ENCODE data around the gene CRTC1.
"Not testable (repeated sequence)": the region's sequence is repeated elsewhere in the genome, so short reads cannot be mapped to it uniquely, and the experiment has no call there.

Gene CRTC1

DNA sequence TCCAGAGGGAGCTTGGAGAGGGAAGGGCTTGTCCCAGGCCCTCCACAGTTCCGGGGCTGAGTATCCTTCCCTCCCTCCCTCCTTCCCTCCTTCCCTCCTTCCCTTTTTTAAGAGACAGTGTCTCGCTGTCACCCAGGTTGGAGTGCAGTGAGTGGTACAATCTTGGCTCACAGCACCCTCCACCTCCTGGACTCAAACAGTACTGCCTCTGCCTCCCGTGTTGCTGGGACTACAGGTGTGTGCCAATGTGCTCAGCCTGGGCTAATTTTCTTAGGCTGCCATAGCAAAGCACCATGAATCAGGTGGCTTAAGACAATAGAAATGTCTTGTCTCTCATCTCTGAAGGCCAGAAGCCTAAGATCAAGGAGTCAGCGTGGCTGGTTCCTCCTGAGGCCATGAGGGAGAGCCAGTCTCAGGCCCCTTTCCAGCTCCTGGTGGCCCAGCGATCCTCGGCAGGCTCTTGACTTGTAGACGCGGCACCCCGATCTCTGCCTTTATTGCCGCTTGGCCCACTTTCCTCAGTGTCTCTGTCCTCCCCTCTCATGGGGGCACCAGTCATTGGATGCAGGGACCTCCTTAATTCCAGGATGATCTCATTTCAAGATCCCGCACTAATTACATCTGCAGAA, 47.5 kb downstream of the CRTC1 start:
- DNase-seq (ENCODE audit: low spot score) = peak; percentile 28

DNA sequence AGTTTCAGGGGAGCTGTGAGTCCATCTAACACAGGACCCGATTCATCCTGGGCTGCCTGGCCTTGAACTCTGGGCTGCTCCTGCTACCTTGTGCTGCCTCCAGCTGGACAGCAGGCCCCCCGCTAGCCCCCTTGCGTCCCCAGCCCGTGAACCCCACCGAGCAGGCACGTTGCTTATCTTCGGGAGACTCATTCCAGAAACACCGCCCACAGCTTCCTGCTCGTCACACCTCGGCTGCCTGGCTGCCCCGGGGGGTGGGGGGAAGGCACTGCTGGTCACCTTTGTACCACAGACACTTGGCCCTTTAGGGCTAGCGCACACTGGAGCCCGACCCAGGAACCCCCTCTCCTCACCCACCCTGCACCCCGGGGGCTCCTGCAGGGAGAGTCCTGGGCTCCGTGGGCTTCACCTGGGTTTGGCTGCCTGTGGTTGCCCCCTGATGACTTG, 48.1 kb downstream of the CRTC1 start:
- no peak for DNase-seq (ENCODE audit: low spot score)

DNA sequence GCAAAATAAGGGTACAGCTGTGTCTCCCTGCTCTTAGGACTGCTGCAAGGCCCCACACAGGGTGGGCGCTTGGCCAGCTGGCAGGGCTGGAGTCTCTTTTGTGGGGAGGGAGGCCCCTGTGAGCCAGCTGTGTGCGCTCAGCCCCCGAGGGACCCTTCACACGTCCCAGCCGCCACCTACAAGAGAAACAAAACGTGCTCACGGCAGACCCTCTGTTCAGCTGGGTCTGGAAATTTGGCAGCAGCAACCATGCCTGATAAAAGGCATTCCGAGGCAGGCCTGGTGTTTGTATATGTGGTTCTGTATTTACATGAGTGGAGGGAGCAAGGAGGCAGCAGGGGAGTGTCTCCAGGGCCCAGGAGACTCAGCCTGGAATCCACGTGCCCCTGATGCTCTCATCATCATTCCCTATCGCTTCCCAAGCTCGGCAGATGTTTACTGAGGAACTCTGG, 49.7 kb downstream of the CRTC1 start:
- peak; percentile 34 for DNase-seq (ENCODE audit: low spot score)

DNA sequence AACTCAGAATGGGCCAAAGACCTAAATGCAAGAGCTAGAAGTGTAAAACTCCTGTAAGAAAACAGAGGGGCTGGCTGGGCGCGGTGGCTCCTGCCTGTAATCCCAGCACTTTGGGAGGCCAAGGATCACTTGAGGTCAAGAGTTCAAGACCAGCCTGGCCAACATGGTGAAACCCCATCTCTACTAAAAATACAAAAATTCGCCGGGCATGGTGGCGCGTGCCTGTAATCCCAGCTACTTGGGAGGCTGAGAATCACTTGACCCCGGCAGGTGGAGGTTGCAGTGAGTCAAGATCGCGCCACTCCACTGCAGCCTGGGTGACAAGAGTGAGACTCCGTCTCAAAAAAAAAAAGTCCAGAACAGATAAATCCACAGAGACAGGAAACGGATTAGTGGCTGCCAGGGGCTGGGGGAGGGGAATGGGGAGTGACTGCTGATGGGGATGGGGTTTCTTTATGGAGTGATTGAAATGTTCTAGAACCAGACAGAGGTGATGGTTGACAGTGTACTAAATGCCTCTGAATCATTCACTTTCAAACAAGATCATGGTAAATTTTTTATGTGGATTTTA, 50.4 kb downstream of the CRTC1 start:
- DNase-seq (ENCODE audit: low spot score) = not testable (repeated sequence)

DNA sequence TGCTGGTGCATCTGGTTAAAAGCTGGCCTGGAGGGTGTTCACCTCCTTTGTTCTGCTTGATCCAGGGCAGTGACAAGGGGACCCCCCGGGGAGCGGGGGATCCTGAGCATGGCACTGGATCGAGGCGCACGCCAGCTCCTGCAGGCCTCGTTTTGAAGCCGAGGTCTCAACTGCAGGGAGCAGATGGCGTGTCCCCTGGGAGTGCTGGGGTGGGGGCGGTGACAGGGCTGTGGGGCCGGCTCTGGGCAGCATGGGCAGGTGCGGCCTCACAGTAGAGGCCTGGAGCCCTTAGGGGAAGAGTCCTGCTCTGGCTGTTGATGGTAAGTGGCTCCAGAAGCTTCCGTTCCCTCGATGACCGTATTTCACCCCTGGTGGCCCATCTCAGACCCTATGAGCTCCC, 51.8 kb downstream of the CRTC1 start:
- DNase-seq (ENCODE audit: low spot score) = peak; percentile 50

DNA sequence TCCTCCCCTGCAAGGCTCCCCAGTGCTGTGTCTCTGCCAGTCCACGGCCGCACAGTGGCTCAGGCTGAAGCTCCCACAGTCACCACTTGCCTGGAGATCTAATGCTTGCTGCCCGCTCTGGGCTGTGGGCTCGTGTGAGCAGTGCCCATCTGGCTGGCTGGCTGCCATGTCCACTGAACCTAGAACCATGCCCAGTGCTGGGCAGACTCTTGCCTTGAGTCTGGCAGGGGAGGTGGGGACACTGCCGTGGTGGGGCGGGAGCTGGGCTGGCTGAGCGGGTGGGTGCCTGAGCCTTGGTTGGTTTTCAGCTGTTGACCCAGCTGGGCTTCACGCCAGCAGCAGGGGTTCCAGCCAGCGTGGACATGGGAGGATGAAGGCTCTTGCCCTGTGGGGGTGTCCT, 52.3 kb downstream of the CRTC1 start:
- DNase-seq (ENCODE audit: low spot score) = no peak

DNA sequence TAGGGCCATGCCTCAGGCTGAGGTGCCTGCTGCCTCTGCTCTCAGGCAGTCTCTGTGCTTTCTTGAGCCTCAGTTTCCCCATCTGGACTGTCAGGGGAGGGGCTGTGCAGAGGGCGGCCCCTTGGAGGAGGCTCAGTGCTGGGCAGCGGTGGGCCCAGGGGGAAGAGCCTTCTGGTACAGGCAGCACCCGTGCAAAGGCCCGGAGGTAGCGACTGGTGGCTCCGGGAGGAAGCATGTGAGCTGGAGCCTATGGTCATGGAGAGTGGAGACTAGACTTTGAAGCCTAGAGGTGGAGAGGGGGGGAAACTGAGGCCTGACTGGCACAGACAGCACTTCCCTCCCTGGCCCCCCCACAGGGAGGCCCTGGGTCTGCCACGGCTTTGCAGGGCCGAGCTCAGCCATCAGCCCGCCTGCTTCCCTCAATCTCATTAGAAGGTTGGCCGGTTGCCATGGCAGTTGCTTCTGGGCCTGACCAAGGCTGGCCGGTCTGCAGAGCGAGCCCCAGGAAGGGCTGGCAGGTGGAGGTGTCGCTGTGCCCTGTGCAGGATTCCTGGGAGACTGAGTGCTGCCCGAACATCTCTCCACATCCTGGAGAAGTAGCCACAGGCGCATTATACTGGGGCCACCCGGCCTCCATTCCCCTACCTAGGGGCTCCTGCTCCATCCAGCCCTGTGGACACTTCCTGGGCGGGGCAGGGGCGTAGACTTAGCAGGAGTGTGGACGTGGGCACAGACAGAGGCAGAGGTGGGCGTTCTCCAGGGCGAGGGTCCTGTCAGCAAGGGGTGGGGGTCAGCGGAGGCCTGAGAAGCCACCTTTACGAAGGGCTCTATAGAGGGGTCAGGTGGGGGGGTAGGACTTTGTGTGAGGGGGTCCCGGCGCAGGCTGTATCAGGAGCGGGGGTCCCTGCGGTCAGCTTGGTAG, 53.2 kb downstream of the CRTC1 start:
- no peak for DNase-seq (ENCODE audit: low spot score)

DNA sequence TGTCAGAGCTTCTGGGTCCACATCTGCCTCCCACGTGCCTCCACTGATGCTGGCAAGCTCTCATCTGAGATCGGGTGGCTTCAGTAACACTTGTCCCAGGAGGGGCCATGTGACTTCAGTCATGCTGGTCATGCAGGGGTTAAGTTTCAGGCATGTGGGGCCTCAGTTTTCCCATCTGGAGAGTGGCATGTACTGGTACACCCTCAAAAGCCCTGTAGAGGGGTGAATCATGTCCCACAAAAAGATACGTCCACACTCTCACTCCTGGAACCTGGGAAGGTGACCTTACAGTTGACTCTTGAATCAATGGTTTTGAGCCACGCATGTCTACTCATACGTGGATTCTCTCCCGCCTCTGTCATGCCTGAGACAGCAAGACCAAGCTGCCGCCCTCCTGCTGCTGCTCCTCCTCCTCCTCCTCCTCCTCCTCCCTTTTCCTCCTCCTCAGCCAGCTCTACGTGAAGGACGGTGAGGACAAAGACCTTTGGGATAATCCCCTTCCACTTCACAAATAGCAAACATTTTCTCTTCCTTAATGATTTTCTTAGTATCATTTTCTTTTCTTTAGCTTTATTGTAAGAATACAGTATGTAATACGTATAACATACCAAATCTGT, 54.0 kb downstream of the CRTC1 start:
- no peak for DNase-seq (ENCODE audit: low spot score)

DNA sequence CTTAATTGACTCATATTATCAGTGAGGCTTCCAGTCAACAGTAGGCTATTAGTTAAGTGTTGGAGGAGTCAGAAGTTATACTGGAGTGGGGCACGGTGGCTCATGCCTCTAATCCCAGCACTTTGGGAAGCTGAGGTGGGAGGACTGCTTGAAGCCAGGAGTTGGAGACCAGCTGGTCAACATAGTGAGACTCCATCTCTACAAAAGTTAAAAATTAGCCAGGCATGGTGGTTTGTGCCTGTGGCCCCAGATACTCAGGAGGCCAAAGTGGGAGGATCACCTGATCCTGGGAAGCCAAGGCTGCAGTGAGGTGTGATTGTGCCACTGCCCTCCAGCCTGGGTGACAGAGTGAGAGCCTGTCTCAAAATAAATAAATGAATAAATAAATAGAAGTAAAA, 54.5 kb downstream of the CRTC1 start:
- no peak for DNase-seq (ENCODE audit: low spot score)

DNA sequence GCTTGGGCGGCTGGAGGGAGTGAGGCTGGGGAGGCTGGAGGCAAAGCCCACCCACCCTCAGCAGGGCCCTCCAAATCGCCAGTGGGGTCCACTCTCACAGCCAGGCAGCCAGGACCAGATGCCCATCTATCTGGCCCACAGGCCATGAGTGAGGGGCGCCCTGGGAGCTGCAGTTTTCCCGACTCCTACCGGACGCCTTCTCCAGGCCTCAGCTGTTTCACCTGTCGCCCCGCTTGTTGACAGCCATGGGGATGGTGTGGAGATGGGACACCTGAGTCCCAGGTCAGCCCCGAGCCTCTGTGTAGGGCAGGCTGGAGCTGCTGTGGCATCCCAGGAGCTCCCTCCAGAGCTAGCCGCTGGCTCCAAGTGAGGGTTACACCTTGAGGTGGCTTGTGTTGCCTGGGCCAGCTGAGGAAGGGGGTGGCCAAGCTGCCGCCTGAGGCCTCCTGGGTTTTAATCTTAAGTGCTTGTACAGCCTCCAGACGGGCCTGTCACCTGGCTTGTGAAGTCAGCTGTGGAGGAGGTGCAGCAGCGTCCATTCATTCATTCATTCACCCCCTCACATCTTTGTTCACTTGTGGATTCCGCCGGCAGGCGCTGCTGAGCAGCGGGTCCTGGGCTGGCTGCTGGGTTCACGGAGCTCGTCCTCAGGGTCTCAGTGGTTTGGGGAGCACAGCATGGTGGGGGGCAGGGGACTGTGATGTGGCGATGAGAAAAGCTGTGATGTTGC, 55.6 kb downstream of the CRTC1 start:
- DNase-seq (ENCODE audit: low spot score) = no peak

DNA sequence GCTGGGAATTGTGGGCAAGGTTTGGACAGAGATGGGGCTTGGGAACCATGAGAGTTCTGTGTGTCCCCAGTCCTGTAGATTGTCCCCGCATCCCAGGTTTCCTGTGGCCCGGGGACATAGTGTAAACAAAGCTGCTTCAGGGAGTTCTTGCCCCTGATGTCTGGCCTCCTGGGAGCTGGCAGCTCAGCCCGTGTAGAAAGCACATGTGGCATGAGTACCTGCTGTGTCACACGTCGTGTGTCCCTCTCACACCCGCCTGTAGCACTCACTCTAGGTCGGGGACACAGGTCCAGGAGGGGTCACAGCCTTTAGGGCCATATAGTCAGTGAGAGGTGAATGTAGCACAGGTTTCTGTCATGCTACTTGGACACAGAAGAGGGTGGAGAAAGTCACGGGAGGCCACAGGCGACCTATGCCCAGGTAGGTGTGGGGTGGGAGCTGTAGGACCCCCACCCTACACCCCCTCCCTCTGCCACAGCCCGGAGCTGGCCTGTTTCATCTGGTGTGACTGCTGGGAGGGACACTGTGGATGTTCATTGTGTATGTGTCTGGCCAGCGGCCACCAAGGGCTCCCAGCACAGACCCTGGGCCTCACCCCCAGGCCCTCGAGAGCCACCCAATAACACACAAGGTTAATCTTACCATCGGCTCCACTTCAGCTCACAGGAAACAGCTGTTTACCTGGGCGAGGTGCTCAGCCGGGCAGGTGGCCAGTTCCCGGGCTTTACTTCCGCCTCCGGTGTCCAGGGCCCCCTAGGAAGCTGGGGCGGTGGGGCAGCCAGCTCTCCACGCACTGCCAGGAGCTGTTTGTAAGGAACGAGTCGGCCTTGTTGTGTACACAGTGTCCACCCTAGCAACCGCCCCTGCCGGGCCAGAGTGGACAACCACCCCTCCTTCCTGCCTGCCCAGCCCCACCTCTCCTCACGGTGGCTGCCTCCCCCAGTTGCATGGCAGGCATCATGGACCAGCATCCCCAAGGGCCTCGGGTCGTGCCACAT, 57.9 kb downstream of the CRTC1 start:
- DNase-seq (ENCODE audit: low spot score) = no peak

DNA sequence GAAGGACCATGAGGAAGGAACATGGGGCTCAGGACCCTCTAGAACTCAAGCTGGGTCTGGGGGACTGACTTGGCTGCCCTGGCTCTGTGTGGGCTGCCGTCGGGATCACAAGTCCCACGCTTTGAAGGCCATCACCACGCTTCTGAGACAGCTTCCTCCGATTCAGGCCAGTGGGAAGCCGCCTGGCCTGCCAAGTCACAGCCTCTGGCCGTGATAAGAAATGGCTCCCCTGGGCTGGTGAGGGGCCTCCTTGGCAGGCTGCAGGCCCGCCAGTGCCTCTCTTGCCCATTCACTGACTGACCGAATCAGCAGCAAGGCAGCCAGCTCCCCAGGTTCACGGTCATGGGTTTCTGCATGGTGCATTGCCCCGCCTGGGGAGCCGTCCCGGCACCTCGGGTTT, 58.8 kb downstream of the CRTC1 start:
- DNase-seq (ENCODE audit: low spot score) = no peak

DNA sequence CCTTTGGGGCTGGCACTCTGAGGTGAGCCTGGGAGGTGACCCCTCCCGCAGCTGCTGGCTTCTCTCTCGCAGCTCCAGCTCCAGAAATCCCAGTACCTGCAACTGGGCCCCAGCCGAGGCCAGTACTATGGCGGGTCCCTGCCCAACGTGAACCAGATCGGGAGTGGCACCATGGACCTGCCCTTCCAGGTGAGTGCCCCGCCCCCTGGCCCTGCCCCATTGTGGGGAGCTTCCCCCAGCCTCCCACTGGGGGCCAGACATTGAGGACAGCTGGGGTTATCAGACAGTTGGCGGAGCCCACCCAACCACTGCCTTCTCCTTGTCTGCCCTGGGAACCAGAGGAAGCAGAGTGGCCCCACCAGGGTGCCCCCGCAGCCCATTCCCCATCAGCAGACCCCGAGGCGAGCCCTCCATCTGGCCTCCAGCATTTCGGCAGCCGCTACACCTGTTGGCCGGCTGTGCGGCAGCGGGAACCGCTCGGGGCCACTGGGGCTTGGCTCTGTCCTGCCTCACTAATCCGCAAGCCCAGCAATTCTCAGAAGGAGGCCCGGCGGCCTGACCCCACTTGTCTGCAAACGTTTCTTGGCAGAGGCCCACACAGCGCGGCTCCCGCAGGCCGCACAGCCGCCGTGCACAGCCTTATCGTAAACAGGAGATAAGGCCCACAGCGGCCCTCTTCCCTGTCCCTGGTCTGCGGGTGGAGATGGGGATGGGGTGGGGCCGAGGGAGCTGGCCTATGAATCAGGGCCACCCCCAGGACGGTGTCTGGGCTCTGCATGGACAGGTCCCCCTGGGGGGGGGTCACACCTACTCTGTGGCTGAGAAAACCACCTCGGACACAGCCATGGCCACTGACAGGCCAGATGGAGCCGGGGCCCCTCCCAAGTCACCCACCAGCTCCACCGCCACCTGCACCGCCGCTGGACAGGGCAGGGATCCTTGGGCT, 59.6 kb downstream of the CRTC1 start:
- DNase-seq (ENCODE audit: low spot score) = no peak

DNA sequence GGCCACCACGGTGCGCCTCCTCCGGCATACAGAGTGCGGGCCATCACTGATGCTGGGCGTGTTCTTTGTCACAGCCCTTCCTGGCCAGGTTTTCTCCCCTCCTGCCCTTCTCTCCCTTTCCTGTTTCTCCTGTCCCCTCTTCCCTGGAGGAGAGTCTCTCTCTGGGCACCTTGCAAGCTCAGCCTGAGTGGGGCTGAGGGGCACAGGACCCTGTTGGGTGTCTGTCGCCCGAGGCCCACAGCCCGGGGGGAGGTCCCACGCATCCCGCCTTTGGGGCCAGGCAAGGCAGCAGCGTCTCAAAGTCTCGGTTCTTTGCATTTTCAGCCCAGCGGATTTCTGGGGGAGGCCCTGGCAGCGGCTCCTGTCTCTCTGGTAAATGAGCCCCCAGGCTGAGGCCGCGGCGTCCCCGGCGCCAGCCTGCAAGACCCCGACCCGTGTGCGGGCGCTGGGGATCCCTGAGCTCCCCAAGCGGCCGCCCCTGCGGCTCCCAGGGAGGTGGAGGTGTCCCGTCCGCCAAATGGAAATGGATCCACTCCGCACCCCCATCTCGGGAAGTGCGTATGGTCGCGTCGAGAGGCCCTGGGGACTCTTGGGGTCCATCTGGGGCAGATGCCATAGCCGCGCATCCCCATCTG, 60.4 kb downstream of the CRTC1 start:
- DNase-seq (ENCODE audit: low spot score) = no peak

DNA sequence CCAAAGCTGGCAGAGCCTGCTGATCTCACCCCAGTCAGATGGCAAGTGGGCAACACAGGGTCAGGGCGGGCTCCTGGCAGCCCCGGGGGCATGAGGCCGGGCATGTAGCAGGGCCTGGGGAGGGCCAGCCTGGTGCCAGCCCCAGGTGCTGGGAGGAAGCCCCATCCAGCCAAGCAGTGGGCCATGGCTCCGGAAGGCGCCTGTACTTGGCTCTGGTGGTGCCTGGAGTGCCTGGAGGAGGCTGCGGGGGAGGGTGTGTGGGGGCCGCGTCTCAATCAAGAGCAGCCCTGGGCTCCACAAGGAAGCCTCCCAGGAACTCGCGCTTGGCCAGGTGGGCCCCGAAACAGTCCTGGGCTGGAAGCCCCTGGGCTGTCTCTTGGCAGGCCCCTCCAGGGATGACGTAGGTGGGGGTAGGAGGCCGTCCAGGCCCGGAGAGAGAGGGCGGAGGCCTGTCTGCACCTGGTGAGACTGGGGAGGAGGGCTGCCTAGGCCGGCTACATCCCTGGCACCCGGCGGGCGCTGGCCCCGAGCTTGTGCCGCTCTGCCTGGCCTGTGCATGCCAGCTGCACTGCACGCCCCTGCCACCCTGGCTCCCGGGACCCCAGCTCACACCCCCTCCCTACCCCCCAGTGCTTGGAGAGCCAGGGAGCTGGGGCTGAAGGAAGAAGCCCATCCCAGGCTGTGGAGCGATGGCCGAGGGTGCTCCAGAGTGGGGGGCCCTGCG, 61.7 kb downstream of the CRTC1 start:
- no peak for DNase-seq (ENCODE audit: low spot score)

DNA sequence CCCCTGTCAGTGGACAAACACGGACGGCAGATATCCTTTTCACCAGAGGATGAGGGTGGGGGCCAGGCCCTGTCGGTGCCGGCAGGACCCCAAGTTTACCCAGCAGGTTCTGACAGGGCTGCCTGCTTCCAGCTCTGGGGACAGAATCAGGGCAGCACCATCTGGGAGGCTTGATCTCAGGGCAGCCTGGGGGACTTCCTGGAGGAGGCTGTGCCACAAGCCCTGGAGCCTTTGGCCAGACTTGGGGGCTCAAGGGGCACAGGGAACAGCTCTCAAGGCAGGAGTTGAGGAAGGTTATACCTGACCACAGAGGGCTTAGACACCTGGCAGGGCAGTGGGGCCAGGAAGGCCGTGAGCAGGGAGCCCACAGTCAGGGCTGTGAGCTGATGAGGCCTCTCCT, 62.5 kb downstream of the CRTC1 start:
- no peak for DNase-seq (ENCODE audit: low spot score)

DNA sequence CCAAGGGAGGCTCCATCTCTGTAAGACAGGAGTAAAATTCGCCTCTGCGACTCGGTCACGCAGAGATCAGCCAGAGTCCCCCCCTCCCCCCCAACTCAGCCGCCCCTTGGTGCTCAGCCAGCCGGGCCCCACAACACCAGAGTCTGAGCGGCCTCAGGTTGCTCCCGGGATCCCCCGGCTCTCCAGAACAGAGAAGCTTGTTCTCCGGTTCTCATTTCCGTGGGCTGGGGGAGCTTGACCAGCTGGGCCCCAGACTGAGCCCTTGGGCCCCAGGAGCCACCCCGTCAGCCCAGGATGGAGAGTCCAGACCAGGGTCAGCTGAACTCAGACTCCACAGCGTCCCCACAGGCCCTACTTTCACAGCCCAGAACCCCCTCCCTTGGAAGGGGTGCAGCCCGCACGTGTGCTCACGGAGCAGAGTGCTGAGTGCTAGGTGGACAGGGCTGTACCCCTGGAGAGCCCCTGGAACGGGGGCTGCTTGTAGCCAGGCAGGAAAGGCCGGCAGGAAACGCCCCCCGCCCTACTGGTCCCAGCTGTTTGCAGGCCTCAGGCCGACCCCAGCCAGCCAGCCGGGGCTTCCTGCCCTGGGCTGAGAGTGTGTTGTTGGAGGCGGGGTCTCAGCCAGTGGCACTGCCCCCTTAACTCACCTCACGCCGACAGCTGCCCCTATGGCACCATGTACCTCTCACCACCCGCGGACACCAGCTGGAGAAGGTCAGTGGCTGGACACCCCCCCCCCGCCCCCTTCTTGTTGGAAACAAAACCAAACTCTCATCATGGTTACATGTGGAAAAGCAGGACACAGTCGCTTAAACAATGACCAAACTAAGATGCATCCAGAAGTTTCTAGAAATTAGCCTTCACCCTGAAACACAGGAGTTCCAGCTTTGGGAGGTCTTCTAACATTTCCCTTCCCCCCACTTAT, 63.2 kb downstream of the CRTC1 start:
- no peak for DNase-seq (ENCODE audit: low spot score)
